Fibroblast of lung (primary cell): Measurements from ENCODE around the gene CFAP61. TPM values are rescaled to one million over a fixed set of nuclear protein-coding genes. Genes with fewer than 3 reads are reported as not detected.

ENCODE experiments used
- DNase-seq, 2 donors: peaks; one replicate each; pipeline versions ENCODE4 v3.0.0 to v3.0.0-alpha.2; 2010; ENCODE audit warnings: low read depth in 2 of 2
- H2AFZ ChIP-seq: 2 replicates; pipeline ENCODE4 v1.5.1; 2012; ENCODE audit warnings: low read length, control low read depth, inconsistent platforms
- H3K27ac ChIP-seq: 2 replicates; pipeline ENCODE4 v1.5.1; 2011; ENCODE audit warnings: low read length, control low read depth; ENCODE audit not compliant: insufficient read depth
- H3K27me3 ChIP-seq: 2 replicates; pipeline ENCODE4 v1.5.1; 2011; ENCODE audit warnings: mild to moderate bottlenecking, low read length; ENCODE audit not compliant: control insufficient read depth, insufficient read depth
- H3K36me3 ChIP-seq: 2 replicates; pipeline ENCODE4 v1.5.1; 2011; ENCODE audit warnings: low read length; ENCODE audit not compliant: control insufficient read depth, insufficient read depth
- H3K4me1 ChIP-seq: 2 replicates; pipeline ENCODE4 v1.5.1; 2011; ENCODE audit warnings: low read length; ENCODE audit not compliant: control insufficient read depth, insufficient read depth; ENCODE audit errors: extremely low read depth
- H3K4me2 ChIP-seq: 2 replicates; pipeline ENCODE4 v1.5.1; 2011; ENCODE audit warnings: low read length, control low read depth; ENCODE audit not compliant: insufficient read depth; ENCODE audit errors: extremely low read depth
- H3K4me3 ChIP-seq, 4 experiments: fragments of 200-600 bp in 1 of 4; sonication (generic) in 1 of 4; replicated peaks in 1 of 4; 2 replicates each; pipeline ENCODE4 v1.5.1; 2011 to 2016; ENCODE audit warnings: low read length in 4 of 4, low read depth in 3 of 4, mild to moderate bottlenecking in 3 of 4, control low read depth in 2 of 4, inconsistent platforms in 1 of 4, mixed read lengths in 1 of 4; ENCODE audit not compliant: insufficient read depth in 1 of 4; ENCODE audit errors: control extremely low read depth in 1 of 4
- H3K79me2 ChIP-seq: 2 replicates; pipeline ENCODE4 v1.5.1; 2012; ENCODE audit warnings: mild to moderate bottlenecking, low read length, inconsistent platforms; ENCODE audit not compliant: control insufficient read depth, insufficient read depth
- H3K9ac ChIP-seq: 2 replicates; pipeline ENCODE4 v1.5.1; 2011; ENCODE audit warnings: mild to moderate bottlenecking, low read length, control low read depth; ENCODE audit not compliant: insufficient read depth
- H3K9me3 ChIP-seq: 2 replicates; pipeline ENCODE4 v1.5.1; 2012; ENCODE audit warnings: low read depth, low read length; ENCODE audit not compliant: control insufficient read depth, insufficient read depth
- H4K20me1 ChIP-seq: 2 replicates; pipeline ENCODE4 v1.5.1; 2011; ENCODE audit warnings: low read length; ENCODE audit not compliant: control insufficient read depth, insufficient read depth; ENCODE audit errors: extremely low read depth
- EZH2 ChIP-seq: IDR thresholded peaks from 2 replicates; pipeline ENCODE4 v1.5.1; 2012; ENCODE audit warnings: low read length, control low read depth, mild to moderate bottlenecking; ENCODE audit errors: missing control alignments
- polyA plus RNA-seq, 2 donors: library from polyadenylated mRNA; depleted of rRNA in 1 of 2; stranded (reverse) in 1 of 2; unstranded in 1 of 2; fragments of >200 nt; gene quantifications; 2 replicates each; pipeline ENCODE4 v1.2.1, GENCODE V29; 2011 to 2012; ENCODE audit warnings: missing spikeins in 1 of 2
- total RNA-seq: library from RNA; depleted of rRNA; stranded (reverse); fragments of >200 nt; gene quantifications from 2 replicates; pipeline ENCODE4 v1.2.1, GENCODE V29; 2014
- TF ChIP-seq, protein P1 (sequence below), 2 donors: IDR thresholded peaks in 1 of 2; conservative IDR thresholded peaks in 1 of 2; 1 replicate in 1 of 2; 2 replicates in 1 of 2; pipeline ENCODE4 v1.5.1; 2011 to 2012; ENCODE audit warnings: low read length in 2 of 2, control low read depth in 1 of 2, inconsistent platforms in 1 of 2, low read depth in 1 of 2, mild to moderate bottlenecking in 1 of 2

Gene CFAP61
- total and polyA plus RNA-seq, 2 donors (not counting 1 experiment from before 2014, with no cell fraction given): not detected

DNA sequence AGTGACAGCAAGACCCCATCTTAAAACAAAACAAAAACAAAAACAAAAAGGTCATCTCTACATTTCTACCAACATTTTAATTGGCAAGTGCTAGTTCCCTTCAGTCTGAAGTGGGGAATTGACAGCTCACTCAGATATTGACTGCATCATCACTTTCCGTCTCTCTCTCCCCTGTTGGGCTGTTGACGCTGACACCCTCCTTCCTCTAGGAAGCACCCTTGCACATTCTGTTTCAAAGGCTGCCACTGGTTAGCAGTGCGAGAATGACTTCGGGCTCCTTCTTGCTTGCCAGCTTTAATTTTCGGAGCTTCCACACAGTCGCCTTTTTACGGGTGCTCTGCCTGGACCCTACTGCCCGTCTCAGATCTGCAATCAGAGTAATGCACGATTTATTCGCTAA lies 218.9 kb downstream of the CFAP61 start:
- Histone ChIP-seq H3K9ac (no peak overlapping the region), H3K4me1 (no peaks in the 10 kb centered on the region), H3K27me3 (no peaks in the 10 kb centered on the region), H3K79me2 (no peaks in the 10 kb centered on the region), H3K36me3 (no peaks in the 10 kb centered on the region), H3K9me3 (no peaks in the 10 kb centered on the region), H3K4me2 (no peak overlapping the region), H2AFZ (no peak overlapping the region), H4K20me1 (no peaks in the 10 kb centered on the region), H3K27ac (no peak overlapping the region), H3K4me3 (no peak overlapping the region)
- TF ChIP-seq, protein P1, sequence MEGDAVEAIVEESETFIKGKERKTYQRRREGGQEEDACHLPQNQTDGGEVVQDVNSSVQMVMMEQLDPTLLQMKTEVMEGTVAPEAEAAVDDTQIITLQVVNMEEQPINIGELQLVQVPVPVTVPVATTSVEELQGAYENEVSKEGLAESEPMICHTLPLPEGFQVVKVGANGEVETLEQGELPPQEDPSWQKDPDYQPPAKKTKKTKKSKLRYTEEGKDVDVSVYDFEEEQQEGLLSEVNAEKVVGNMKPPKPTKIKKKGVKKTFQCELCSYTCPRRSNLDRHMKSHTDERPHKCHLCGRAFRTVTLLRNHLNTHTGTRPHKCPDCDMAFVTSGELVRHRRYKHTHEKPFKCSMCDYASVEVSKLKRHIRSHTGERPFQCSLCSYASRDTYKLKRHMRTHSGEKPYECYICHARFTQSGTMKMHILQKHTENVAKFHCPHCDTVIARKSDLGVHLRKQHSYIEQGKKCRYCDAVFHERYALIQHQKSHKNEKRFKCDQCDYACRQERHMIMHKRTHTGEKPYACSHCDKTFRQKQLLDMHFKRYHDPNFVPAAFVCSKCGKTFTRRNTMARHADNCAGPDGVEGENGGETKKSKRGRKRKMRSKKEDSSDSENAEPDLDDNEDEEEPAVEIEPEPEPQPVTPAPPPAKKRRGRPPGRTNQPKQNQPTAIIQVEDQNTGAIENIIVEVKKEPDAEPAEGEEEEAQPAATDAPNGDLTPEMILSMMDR (conservative IDR thresholded peaks at IDR 0.05 in 1 of 2, IDR thresholded peaks at IDR 0.05 in 1 of 2; ENCODE audit: low read depth in 1 of 2, low read length in 2 of 2): no peak
- no peak for TF ChIP-seq EZH2
- DNase-seq: no peak

DNA sequence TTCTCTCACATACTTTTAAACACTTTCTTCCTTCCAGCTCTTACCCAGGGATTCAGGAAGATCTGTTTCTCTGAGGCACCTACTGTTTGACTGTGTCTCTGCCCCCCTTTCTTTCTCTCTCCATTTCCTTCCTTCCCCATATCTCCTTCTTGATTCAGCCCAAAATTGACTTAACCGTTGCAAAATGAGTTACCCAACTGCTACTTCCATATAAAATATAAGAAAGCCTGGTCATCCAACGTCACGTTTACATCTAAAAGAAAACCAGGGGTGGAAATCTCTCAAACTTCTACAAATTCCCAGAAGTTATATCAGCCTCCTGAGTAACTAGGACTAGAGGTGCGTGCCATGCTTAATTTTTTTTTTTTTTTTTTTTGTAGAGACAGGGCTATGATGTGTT lies 220.4 kb downstream of the CFAP61 start:
- Histone ChIP-seq H3K9ac (no peak overlapping the region), H3K79me2 (no peaks in the 10 kb centered on the region), H3K9me3 (no peaks in the 10 kb centered on the region), H3K36me3 (no peaks in the 10 kb centered on the region), H3K4me2 (no peak overlapping the region), H3K4me1 (no peaks in the 10 kb centered on the region), H4K20me1 (no peaks in the 10 kb centered on the region), H3K27ac (no peak overlapping the region), H3K4me3 (no peak overlapping the region), H3K27me3 (no peaks in the 10 kb centered on the region), H2AFZ (no peak overlapping the region)
- DNase-seq: no peak
- no peak for TF ChIP-seq EZH2
- TF ChIP-seq, protein P1 (conservative IDR thresholded peaks at IDR 0.05 in 1 of 2, IDR thresholded peaks at IDR 0.05 in 1 of 2; ENCODE audit: low read depth in 1 of 2, low read length in 2 of 2): no peak

DNA sequence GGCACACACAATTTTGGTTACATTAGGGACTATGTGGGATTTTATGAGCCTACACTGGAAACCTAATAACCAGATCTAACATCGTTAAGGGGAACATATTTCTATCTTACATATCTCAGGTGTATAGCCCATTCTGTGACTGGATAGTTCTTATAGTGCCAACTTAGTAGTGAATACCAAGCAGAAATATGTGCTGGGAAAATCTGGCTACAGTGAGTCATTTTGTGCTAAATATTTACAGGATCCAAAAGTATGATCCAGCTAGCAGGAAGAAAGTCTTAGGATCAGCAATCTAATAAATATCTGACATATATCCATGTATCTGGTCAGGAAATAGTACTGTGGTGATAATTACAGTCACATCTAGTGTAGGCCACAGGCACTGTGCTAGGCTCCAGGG lies 221.0 kb downstream of the CFAP61 start:
- Histone ChIP-seq H3K27me3 (no peaks in the 10 kb centered on the region), H3K4me2 (no peak overlapping the region), H3K4me3 (no peak overlapping the region), H3K4me1 (no peaks in the 10 kb centered on the region), H3K36me3 (no peaks in the 10 kb centered on the region), H3K27ac (no peak overlapping the region), H3K79me2 (no peaks in the 10 kb centered on the region), H2AFZ (no peak overlapping the region), H3K9me3 (no peaks in the 10 kb centered on the region), H3K9ac (no peak overlapping the region), H4K20me1 (no peaks in the 10 kb centered on the region)
- TF ChIP-seq, protein P1 (conservative IDR thresholded peaks at IDR 0.05 in 1 of 2, IDR thresholded peaks at IDR 0.05 in 1 of 2; ENCODE audit: low read depth in 1 of 2, low read length in 2 of 2): no peak
- no peak for TF ChIP-seq EZH2
- no peak for DNase-seq
